Measurements from ENCODE around the gene PGS1.

The PGS1 gene

DNA sequence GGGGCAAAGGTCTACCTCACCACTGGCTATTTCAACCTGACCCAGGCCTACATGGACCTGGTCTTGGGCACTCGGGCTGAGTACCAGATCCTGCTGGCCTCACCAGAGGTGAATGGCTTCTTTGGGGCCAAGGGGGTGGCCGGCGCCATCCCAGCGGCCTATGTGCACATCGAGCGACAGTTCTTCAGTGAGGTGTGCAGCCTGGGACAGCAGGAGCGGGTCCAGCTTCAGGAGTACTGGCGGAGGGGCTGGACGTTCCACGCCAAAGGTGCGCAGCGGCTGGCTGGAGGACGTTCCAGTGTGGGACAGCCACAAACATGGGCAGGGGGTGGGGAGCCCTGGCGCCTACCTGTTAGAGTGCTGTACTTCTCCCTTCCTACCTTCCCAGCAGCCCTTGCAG, 25.4 kb downstream of the PGS1 start:
- in situ Hi-C loops (cut with MboI; ENCODE audit: low sequenced_read_pairs): no loop called here

DNA sequence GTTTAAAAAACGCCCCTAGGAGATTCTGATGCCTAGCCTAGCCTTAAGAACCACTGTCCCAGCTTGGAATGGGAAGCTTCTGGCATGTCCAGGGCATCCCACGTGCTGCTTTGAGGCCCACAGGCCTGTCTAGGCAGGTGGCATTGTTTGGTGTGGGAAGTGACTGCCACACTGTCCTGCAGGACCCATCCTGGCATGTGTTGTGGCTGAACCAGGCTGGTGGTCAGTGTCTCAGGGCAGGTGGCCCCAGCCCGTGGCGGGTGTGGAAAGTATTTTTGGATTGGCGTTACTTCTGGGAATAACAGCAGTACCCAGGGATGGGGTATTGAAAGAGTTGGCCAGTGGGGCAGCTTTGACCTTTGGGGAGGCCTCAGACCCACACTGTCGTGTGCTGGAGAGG, 27.9 kb downstream of the PGS1 start:
- in situ Hi-C loops (cut with MboI; ENCODE audit: low sequenced_read_pairs): no loop called here

GRCh38 chr17:78406920-78407319, 28.5 kb downstream of the PGS1 start:
- in situ Hi-C loops (cut with MboI; ENCODE audit: low sequenced_read_pairs): no loop called here

DNA sequence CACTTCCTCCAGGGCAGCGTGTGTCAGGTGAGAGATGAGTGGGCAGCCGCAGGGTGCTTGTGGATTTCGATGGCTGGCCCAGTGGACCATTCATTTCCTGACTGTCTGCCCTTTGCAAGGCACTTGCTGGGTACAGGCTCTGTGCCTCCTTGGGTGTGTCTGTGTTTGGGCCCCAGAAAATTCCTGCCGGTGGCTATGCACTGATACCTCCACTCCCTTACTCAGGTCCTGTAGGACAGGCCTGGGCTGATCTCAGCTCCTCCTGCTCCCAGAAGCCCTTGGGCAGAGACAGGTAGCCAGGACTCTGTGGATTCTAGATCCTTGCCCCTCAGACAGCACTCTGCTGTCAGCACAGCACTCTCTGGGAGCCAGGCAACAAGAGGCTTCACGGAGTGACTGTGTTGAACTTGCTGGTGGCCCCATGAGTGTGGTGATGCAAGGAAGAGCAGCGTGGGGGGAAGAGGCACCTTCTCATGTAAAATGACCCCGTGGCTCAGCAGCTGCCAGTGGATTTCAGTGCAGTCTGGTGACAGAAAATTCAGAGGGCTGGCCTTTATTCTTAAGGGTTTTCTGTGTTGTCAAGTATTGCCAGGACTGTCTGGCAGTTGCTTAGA, 29.0 kb downstream of the PGS1 start:
- in situ Hi-C loops (cut with MboI; ENCODE audit: low sequenced_read_pairs): no loop called here

GRCh38 chr17:78408476-78409050, 30.1 kb downstream of the PGS1 start:
- in situ Hi-C loops (cut with MboI; ENCODE audit: low sequenced_read_pairs): no loop called here

- in situ Hi-C loops (cut with MboI; ENCODE audit: low sequenced_read_pairs): no loop called here
These were observed 30.9 kb downstream of the PGS1 start for GRCh38 chr17:78409191-78409928.

- in situ Hi-C loops (cut with MboI; ENCODE audit: low sequenced_read_pairs): no loop called here
These were observed 32.9 kb downstream of the PGS1 start for GRCh38 chr17:78411241-78411857.

DNA sequence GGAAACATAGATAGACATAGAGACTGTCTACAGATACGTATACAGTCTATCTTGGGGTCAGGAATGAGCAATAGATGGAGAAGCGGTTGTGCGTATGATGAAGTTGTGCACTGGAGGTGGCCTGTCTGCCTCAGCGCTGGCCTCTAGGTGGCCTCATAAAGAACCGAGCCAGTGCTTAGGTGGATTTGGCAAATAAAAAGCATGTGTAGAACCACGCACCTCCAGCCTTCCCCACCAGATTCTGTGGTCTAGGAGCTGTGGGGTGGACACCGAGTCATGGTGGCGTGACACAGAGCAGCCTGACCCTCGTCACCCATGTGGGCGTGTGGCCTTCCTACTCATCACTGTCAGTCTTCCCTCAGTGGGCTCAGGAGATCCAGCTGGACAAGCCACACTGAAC, 34.0 kb downstream of the PGS1 start:
- in situ Hi-C loops (cut with MboI; ENCODE audit: low sequenced_read_pairs): no loop called here

GRCh38 chr17:78414178-78415162, 36.0 kb downstream of the PGS1 start:
- in situ Hi-C loops (cut with MboI; ENCODE audit: low sequenced_read_pairs): no loop called here

GRCh38 chr17:78415821-78416711, 37.6 kb downstream of the PGS1 start:
- in situ Hi-C loops (cut with MboI; ENCODE audit: low sequenced_read_pairs): no loop called here

GRCh38 chr17:78416791-78417530, 38.5 kb downstream of the PGS1 start:
- in situ Hi-C loops (cut with MboI; ENCODE audit: low sequenced_read_pairs): no loop called here

DNA sequence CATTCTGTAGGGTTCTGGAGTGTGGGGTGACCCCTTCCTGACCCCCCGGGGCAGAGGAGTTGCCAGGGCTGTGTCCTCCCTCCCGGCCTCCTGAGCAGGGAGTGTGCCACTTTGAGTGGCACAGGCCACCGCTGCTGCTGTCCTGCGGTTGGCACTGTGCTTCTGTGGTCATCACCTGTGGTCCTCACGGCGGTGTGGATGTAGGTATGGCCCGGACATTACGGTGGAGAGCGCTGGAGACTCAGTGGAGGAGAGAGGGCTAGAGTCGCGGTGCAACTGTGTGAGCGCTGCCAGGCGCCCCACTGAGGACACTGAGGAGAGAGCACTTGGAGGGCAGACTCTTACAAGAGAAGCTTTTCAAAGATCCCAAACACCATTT, 39.1 kb downstream of the PGS1 start:
- in situ Hi-C loops (cut with MboI; ENCODE audit: low sequenced_read_pairs): no loop called here

- in situ Hi-C loops (cut with MboI; ENCODE audit: low sequenced_read_pairs): no loop called here
These were observed 40.0 kb downstream of the PGS1 start for GRCh38 chr17:78418326-78419026.

DNA sequence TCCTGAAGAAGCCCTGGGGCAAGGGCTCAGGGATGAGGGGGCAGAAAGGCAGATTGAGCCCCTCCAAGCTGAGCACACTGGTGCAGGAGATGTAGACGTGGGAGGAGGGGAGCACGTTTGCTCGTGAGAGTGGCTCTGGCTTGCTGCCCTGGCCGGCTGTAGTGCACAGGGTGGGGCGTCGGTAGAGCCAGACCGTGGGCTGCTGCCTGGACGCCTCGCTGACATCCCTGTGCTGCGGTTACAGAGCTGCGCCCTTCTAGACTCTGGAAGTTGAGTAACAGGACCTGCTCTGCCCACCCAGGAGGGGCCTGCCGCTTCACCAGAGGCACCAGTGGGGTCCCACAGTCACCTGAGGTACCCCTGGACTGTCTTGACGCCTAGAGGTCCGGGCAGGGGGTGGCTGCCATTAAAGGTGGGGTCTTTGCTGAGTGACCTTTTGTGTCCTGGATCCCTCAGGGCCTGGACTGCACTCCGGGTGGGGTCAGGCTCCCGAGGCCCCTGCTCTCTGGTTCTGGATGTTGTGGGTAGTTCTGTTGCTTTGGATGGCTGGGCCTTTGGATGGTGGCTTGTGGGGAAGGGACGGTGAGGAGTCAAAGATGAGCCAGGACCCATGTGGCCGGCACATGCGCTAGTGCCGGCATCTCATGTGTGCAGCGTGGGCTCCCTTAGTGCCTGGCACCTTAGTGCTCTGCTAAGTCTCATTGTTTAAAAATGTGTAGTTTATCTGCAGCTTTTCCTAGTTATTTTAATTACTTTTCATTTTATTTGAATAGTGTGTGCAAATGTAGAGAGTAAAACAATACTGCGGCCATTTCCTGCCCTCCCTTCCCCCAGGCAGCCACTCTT, 41.7 kb downstream of the PGS1 start:
- in situ Hi-C loops (cut with MboI; ENCODE audit: low sequenced_read_pairs): loop anchor here (10.0 kb wide), 1 partner anchor 55 kb away; the partner anchor contains the start of gene SOCS3

DNA sequence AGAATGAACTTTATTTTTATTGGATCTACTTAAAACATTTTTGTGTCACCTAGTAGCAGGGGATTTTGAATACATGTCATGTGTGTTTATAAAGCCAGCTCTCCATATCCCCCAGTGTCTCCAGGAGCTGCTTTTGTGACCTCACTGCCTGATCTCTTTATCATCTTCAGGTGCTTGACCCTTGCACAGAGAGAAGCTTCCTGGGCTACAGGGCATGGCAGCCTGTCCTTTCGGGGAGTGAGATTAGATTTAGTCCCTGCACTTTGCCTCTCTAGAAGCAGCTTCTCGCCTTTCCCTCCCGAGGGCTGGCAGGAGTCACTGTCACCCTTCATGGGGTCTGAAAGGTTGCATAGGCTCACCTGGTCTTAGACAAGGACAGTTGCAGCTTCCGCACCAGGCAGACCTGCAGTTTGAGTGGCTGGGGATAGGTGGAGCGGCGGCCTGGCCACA, 42.7 kb downstream of the PGS1 start:
- in situ Hi-C loops (cut with MboI; ENCODE audit: low sequenced_read_pairs): loop anchor here (10.0 kb wide), 1 partner anchor 56 kb away; the partner anchor contains the start of gene SOCS3

GRCh38 chr17:78421534-78422266, 43.3 kb downstream of the PGS1 start:
- in situ Hi-C loops (cut with MboI; ENCODE audit: low sequenced_read_pairs): loop anchor here (10.0 kb wide), 1 partner anchor 57 kb away; the partner anchor contains the start of gene SOCS3

DNA sequence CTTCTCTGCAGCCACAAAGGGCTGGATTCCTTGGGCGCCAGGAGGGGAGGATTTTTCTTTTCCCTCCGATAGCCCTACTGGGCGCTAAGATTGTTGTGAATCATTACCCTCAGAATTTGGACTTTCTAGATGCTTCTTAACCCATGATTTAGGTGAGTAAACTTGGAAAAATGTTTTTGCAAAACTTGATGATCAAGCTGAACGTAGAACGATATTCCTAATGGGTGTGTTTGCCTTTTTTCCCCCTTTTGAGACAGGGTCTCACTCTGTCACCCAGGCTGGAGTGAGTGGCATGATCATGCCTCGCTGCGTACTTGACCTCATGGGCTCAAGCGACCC, 43.8 kb downstream of the PGS1 start:
- in situ Hi-C loops (cut with MboI; ENCODE audit: low sequenced_read_pairs): loop anchor here (10.0 kb wide), 1 partner anchor 57 kb away; the partner anchor contains the start of gene SOCS3

Measured in HL-60/S4 treated with phorbol 12-myristate 13-acetate at 8.2 ng/mL for 4 days and 3 days (cell line).